Measurements from ENCODE around the gene PGLYRP2. TPM values are rescaled to one million over a fixed set of nuclear protein-coding genes. Genes with fewer than 3 reads are reported as not detected.

Gene PGLYRP2
- total RNA-seq, 4 donors from 2014 or later: not detected

- H3K27ac ChIP-seq (replicated peaks in 1 of 4): no peak overlapping the region
- peaks cover 0 to 6% (median 2%) of the 10 kb centered on the region in 4 donors for H3K9me3 ChIP-seq
- peaks cover 10 to 22% (median 19%) of the 10 kb centered on the region in 4 donors for H3K4me1 ChIP-seq
- intact Hi-C loops (cut with DNase I): no loop called here
- no peak overlapping the region for H3K4me3 ChIP-seq
- 96% methylated on average over 11 of the region's 13 CpGs for WGBS
- TF ChIP-seq, protein P1, sequence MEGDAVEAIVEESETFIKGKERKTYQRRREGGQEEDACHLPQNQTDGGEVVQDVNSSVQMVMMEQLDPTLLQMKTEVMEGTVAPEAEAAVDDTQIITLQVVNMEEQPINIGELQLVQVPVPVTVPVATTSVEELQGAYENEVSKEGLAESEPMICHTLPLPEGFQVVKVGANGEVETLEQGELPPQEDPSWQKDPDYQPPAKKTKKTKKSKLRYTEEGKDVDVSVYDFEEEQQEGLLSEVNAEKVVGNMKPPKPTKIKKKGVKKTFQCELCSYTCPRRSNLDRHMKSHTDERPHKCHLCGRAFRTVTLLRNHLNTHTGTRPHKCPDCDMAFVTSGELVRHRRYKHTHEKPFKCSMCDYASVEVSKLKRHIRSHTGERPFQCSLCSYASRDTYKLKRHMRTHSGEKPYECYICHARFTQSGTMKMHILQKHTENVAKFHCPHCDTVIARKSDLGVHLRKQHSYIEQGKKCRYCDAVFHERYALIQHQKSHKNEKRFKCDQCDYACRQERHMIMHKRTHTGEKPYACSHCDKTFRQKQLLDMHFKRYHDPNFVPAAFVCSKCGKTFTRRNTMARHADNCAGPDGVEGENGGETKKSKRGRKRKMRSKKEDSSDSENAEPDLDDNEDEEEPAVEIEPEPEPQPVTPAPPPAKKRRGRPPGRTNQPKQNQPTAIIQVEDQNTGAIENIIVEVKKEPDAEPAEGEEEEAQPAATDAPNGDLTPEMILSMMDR (IDR thresholded peaks at IDR 0.05): no peak
- TF ChIP-seq POLR2A (IDR thresholded peaks at IDR 0.05; ENCODE audit: low read depth): no peak
- no peaks in the 10 kb centered on the region for H3K27me3 ChIP-seq
- H3K36me3 ChIP-seq: peaks cover 43 to 76% (median 71%) of the 10 kb centered on the region in 4 donors
- no peak for DNase-seq (ENCODE audit: extremely low spot score)
These were observed 55.2 kb downstream of the PGLYRP2 start for GRCh38 chr19:15424121-15424520.

DNA sequence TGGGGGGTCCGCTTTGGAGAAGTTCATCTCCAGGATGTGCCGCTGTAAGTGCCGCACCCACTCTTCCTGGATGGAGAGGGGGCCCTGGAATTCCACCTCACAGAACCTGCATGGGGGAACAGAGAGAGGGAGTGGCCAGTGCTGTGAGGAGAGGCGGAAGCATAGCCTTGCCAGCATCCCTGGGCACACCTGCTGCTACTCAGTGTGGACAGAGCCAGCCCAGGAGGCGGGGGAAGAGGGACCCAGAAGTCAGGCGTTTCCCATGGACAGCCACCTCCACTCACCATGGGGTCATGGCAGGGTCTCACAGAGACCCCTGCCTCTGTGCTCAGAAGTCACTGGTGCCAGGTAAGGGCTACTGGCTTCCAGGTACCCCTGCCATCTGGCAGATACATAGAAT is 56.2 kb downstream of the PGLYRP2 start:
- TF ChIP-seq, protein P1 (IDR thresholded peaks at IDR 0.05): no peak
- no peak for TF ChIP-seq POLR2AphosphoS5 (IDR thresholded peaks at IDR 0.05)
- H3K4me3 ChIP-seq: no peak overlapping the region
- WGBS: 89% methylated on average over 3 of the region's 6 CpGs
- peaks cover 8 to 13% (median 13%) of the 10 kb centered on the region in 4 donors for H3K4me1 ChIP-seq
- H3K27ac ChIP-seq (replicated peaks in 1 of 4): no peak overlapping the region
- intact Hi-C loops (cut with DNase I): no loop called here
- peaks cover 43 to 66% (median 62%) of the 10 kb centered on the region in 4 donors for H3K36me3 ChIP-seq
- peaks cover 0 to 6% (median 2%) of the 10 kb centered on the region in 4 donors for H3K9me3 ChIP-seq
- H3K27me3 ChIP-seq: no peaks in the 10 kb centered on the region
- no peak for DNase-seq (ENCODE audit: extremely low spot score)

DNA sequence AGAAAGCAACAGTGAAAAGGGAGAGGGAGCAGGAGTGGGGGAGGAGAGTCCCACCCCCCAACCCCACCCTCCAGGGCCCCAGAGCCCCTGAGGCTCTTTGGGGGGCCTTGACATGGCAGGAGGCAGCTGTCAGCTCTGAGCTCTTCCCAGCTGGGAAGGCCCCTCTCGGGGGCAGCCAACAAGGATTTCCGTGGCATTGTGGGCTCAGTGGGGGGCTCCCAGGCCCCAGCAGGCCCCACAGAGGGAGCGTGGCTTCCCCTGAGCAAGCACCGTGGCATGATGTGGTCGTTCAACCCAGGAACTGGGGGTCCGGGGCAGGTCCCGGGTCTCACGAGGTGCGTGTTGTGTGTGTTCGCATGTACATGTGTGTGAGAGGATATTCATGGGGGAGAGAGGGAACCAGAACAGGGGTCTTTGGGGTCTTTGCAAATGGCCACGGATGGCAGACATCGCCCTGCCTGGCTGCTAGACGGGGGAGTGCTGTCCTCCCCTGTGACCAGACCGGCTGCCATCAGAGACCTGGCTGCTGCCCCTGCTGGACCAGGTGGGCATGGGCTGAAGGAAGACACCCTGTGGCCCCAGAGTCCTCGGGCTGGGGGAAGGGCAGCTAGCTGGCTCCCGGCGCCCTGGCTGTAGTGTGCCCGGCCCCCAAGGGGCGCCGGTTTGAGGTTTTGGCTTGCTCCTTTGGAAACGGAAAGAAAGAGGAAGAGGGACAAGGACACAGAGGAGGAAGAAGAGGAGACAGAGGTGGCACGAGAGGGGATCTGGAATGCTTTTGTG is 56.8 kb downstream of the PGLYRP2 start:
- H3K27ac ChIP-seq (replicated peaks in 1 of 4): peak overlapping the region in 1 of 4 donors; percentile 46
- peaks cover 0 to 6% (median 2%) of the 10 kb centered on the region in 4 donors for H3K9me3 ChIP-seq
- intact Hi-C loops (cut with DNase I): no loop called here
- no peak overlapping the region for H3K4me3 ChIP-seq
- peaks cover 42 to 59% (median 56%) of the 10 kb centered on the region in 4 donors for H3K36me3 ChIP-seq
- TF ChIP-seq POLR2A (IDR thresholded peaks at IDR 0.05; ENCODE audit: low read depth) (no peak), POLR2AphosphoS5 (IDR thresholded peaks at IDR 0.05) (no peak), EP300 (IDR thresholded peaks at IDR 0.05) (no peak)
- TF ChIP-seq, protein P1 (IDR thresholded peaks at IDR 0.05): no peak
- no peaks in the 10 kb centered on the region for H3K27me3 ChIP-seq
- DNase-seq (ENCODE audit: extremely low spot score): no peak
- H3K4me1 ChIP-seq: peaks cover 14 to 18% (median 15%) of the 10 kb centered on the region in 4 donors
- 84% methylated on average over 21 of the region's 22 CpGs for WGBS

- Histone ChIP-seq H3K27ac (replicated peaks in 1 of 4) (peak overlapping the region in 2 of 4 donors; percentile 10 to 46), H3K27me3 (no peaks in the 10 kb centered on the region), H3K36me3 (peaks cover 35 to 52% (median 49%) of the 10 kb centered on the region in 4 donors), H3K4me1 (peaks cover 21 to 25% (median 22%) of the 10 kb centered on the region in 4 donors), H3K4me3 (no peak overlapping the region), H3K9me3 (peaks cover 0 to 6% (median 2%) of the 10 kb centered on the region in 4 donors)
- TF ChIP-seq, protein P1 (IDR thresholded peaks at IDR 0.05): no peak
- no peak for TF ChIP-seq POLR2A (IDR thresholded peaks at IDR 0.05; ENCODE audit: low read depth)
- no peak for TF ChIP-seq POLR2AphosphoS5 (IDR thresholded peaks at IDR 0.05)
- TF ChIP-seq EP300 (IDR thresholded peaks at IDR 0.05): no peak
- intact Hi-C loops (cut with DNase I): no loop called here
- DNase-seq (ENCODE audit: extremely low spot score): no peak
- WGBS: 59% methylated on average over 9 of the region's 15 CpGs
These were observed 57.5 kb downstream of the PGLYRP2 start for GRCh38 chr19:15421721-15422260.

All from esophagus muscularis mucosa (tissue), 4 donors.